Measurements from ENCODE around the gene C1orf53.

- TF ChIP-seq, protein P1, sequence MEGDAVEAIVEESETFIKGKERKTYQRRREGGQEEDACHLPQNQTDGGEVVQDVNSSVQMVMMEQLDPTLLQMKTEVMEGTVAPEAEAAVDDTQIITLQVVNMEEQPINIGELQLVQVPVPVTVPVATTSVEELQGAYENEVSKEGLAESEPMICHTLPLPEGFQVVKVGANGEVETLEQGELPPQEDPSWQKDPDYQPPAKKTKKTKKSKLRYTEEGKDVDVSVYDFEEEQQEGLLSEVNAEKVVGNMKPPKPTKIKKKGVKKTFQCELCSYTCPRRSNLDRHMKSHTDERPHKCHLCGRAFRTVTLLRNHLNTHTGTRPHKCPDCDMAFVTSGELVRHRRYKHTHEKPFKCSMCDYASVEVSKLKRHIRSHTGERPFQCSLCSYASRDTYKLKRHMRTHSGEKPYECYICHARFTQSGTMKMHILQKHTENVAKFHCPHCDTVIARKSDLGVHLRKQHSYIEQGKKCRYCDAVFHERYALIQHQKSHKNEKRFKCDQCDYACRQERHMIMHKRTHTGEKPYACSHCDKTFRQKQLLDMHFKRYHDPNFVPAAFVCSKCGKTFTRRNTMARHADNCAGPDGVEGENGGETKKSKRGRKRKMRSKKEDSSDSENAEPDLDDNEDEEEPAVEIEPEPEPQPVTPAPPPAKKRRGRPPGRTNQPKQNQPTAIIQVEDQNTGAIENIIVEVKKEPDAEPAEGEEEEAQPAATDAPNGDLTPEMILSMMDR (IDR thresholded peaks at IDR 0.05) = no peak
- TF ChIP-seq POLR2A (IDR thresholded peaks at IDR 0.05) = no peak
These were observed 17.6 kb downstream of the C1orf53 start for GRCh38 chr1:197920067-197920396.
